Measurements from ENCODE around the gene GJD3. TPM values are rescaled to one million over a fixed set of nuclear protein-coding genes. Genes with fewer than 3 reads are reported as not detected.

Gene GJD3
- total and polyA plus RNA-seq, 5 donors = 0.27 to 1.4 (median 0.80) TPM

GRCh38 chr17:40327735-40328385 lies 36.7 kb downstream of the GJD3 start:
- Histone ChIP-seq H3K27me3 (ENCODE audit: control insufficient read depth, insufficient read depth) (no peaks in the 10 kb centered on the region), H3K4me1 (ENCODE audit: control insufficient read depth, insufficient read depth, low read length) (peaks cover 65% of the 10 kb centered on the region), H3K4me3 (ENCODE audit: low read length) (no peak overlapping the region), H3K9me3 (ENCODE audit: control insufficient read depth, low read length) (no peaks in the 10 kb centered on the region), H3K27ac (ENCODE audit: low read length) (peak overlapping the region; percentile 61)
- intact Hi-C loops (cut with DNase I) = no loop called here
- DNase-seq (peak; percentile 83 to 92 (median 89)), ATAC-seq (peak in 1 of 2 donors; percentile 6)
- 9% methylated on average over 3 of the region's 3 CpGs for WGBS

DNA sequence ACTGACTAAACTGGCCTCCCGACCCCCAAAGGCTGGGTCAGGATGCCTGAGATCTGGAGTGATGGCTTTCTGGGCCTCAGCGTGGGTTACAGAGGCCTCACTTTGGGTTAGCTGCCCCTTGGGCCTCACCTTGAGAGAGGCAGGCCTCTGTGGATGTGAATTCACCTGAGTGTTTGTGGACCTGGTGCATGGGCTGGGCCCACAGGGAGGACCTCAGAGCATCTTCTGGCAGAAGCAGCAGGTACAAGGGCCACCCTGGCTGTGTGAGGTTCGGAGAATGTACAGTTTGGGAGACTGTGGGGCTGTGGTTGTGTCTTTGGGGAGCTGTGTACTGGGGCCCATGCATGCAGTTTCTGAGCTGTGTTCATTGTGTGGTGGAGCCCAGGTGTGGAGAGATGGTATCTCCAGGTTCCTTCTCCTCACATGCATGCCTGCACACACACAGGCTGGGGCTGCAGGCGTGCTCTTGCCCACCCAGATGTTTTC lies 37.2 kb downstream of the GJD3 start:
- ATAC-seq (no peak), DNase-seq (peak in 2 of 3 donors; percentile 15 to 25)
- 72% methylated on average over 4 of the region's 4 CpGs for WGBS
- no peak overlapping the region for H3K4me3 ChIP-seq (ENCODE audit: low read length)
- intact Hi-C loops (cut with DNase I) = no loop called here
- H3K27me3 ChIP-seq (ENCODE audit: control insufficient read depth, insufficient read depth) = no peaks in the 10 kb centered on the region
- H3K4me1 ChIP-seq (ENCODE audit: control insufficient read depth, insufficient read depth, low read length) = peaks cover 64% of the 10 kb centered on the region
- peak overlapping the region; percentile 48 for H3K27ac ChIP-seq (ENCODE audit: low read length)
- H3K9me3 ChIP-seq (ENCODE audit: control insufficient read depth, low read length) = no peaks in the 10 kb centered on the region

DNA sequence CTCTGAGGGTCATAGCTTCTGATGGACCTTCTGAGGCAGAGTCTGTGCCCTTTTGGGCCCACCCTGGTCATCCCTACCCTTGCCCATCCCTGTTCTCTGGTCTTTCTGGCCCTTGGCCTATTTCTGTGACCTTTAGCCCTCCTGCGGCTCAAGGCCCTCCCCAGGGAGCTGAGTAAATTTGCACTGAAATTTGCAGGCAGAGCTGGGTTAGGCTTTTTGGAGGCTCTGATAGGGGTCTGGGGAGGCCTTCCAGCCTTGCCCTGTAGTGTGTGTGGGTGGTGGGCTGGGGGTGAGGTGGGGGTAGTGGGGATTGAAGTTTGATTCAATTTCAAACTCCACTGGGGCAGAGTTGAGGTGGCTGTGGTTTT lies 37.7 kb downstream of the GJD3 start:
- Histone ChIP-seq H3K9me3 (ENCODE audit: control insufficient read depth, low read length) (no peaks in the 10 kb centered on the region), H3K27me3 (ENCODE audit: control insufficient read depth, insufficient read depth) (no peaks in the 10 kb centered on the region), H3K4me3 (ENCODE audit: low read length) (no peak overlapping the region), H3K4me1 (ENCODE audit: control insufficient read depth, insufficient read depth, low read length) (peaks cover 63% of the 10 kb centered on the region), H3K27ac (ENCODE audit: low read length) (peak overlapping the region; percentile 48)
- DNase-seq (peak; percentile 50 to 74 (median 53)), ATAC-seq (no peak)
- WGBS = 29% methylated on average over 1 of the region's 1 CpG
- intact Hi-C loops (cut with DNase I) = no loop called here

DNA sequence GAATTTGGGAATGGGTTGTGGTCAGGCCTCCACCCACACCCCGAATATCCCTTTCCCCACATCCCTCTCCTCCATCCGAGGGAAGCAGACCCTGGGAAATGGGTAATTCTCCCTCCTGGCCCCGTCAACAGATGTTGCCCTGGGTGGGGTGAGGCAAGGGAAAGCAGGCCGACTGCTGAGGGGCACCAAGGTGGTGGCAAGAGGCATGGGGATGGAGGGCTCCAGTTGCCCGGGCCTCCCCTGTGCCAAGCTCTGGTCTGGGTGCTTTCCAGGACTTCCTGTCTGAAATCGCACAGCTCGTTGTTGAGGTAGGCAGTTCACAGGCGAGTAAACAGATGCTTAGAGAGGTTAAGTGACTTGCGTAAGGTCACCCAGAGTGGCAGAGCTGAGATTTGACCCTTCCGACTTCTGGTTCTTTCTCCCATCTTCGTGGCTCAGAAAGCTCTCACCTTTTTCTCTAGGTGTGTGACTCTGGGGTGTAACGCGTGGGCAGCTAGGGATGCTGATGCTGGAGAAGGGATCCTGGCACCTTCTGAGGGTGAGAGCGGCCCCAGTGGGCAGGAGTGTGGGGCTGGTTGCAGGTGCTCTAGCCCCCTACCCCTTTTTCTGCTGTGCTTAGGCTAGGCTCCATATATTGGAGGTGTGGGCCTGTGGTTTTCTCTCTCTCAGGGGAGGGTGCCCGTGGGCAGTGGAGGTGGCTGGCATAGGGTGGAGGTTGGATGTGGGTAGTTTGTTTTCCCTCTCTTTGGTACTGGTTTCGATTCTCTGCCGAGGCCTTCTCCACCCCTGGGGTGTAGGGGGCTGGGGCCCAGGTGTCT lies 38.3 kb downstream of the GJD3 start:
- Histone ChIP-seq H3K4me3 (ENCODE audit: low read length) (no peak overlapping the region), H3K4me1 (ENCODE audit: control insufficient read depth, insufficient read depth, low read length) (peaks cover 63% of the 10 kb centered on the region), H3K27ac (ENCODE audit: low read length) (peak overlapping the region; percentile 57), H3K27me3 (ENCODE audit: control insufficient read depth, insufficient read depth) (no peaks in the 10 kb centered on the region), H3K9me3 (ENCODE audit: control insufficient read depth, low read length) (no peaks in the 10 kb centered on the region)
- ATAC-seq (no peak), DNase-seq (peak; percentile 26 to 55 (median 53))
- intact Hi-C loops (cut with DNase I) = no loop called here
- WGBS = 52% methylated on average over 17 of the region's 17 CpGs

DNA sequence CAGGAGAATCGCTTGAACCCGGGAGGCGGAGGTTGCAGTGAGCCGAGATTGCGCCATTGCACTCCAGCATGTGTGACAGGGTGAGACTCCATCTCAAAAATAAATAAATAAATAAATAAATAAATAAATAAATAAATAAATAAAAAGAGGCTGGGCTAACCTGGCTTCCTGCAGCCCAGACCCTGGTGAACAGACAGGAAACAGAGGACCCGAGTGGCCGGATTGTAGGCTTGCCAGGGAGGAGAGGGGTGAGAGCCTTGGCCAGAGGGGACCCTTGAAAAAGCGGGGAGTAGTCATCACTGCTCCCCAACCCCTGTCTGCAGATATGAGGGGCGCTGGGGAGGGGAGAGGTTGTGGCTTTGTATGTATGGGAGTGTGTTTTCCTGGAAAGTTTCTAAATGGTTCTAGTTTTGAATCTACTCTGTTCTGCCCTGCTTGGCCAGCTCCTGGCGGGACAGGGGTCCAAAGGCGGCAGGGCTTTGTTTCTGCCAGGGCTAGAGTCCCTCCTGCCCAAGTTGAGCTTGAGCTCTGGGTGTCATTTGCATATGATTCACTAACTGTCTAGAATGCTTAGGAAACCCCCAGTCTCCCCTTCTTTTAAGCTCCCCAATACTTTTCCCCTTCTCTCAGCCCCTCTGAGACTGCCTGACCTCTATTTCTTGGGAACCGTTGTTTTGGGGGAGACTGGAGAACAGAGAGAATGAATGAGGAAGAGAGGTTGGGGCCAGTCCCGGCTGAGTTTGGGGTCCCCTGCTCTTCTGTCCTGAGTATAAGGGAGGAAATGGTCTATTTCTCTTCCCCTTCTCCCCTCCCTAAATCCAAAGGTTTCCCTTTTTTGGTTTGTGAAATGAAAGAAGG lies 39.2 kb downstream of the GJD3 start:
- Histone ChIP-seq H3K27ac (ENCODE audit: low read length) (peak overlapping the region; percentile 57), H3K27me3 (ENCODE audit: control insufficient read depth, insufficient read depth) (no peaks in the 10 kb centered on the region), H3K4me3 (ENCODE audit: low read length) (no peak overlapping the region), H3K4me1 (ENCODE audit: control insufficient read depth, insufficient read depth, low read length) (peaks cover 61% of the 10 kb centered on the region), H3K9me3 (ENCODE audit: control insufficient read depth, low read length) (no peaks in the 10 kb centered on the region)
- 70% methylated on average over 13 of the region's 13 CpGs for WGBS
- intact Hi-C loops (cut with DNase I) = no loop called here
- DNase-seq (peak; percentile 19 to 53 (median 30)), ATAC-seq (no peak)

GRCh38 chr17:40323391-40324381 lies 40.9 kb downstream of the GJD3 start:
- Histone ChIP-seq H3K4me1 (ENCODE audit: control insufficient read depth, insufficient read depth, low read length) (peaks cover 61% of the 10 kb centered on the region), H3K4me3 (ENCODE audit: low read length) (no peak overlapping the region), H3K27me3 (ENCODE audit: control insufficient read depth, insufficient read depth) (no peaks in the 10 kb centered on the region), H3K9me3 (ENCODE audit: control insufficient read depth, low read length) (no peaks in the 10 kb centered on the region), H3K27ac (ENCODE audit: low read length) (peak overlapping the region; percentile 92)
- ATAC-seq (peak; percentile 25 to 54), DNase-seq (peak; percentile 89 to 92 (median 89))
- intact Hi-C loops (cut with DNase I) = no loop called here
- WGBS = 22% methylated on average over 10 of the region's 10 CpGs

- Histone ChIP-seq H3K4me1 (ENCODE audit: control insufficient read depth, insufficient read depth, low read length) (peaks cover 56% of the 10 kb centered on the region), H3K27me3 (ENCODE audit: control insufficient read depth, insufficient read depth) (no peaks in the 10 kb centered on the region), H3K4me3 (ENCODE audit: low read length) (peak overlapping the region; percentile 26), H3K27ac (ENCODE audit: low read length) (peak overlapping the region; percentile 92), H3K9me3 (ENCODE audit: control insufficient read depth, low read length) (no peaks in the 10 kb centered on the region)
- peak; percentile 14 to 38 for ATAC-seq
- 5% methylated on average over 19 of the region's 19 CpGs for WGBS
- DNase-seq = peak; percentile 84 to 89 (median 88)
- intact Hi-C loops (cut with DNase I) = no loop called here
Observed at GRCh38 chr17:40322358-40323315, 41.9 kb downstream of the GJD3 start.

DNA sequence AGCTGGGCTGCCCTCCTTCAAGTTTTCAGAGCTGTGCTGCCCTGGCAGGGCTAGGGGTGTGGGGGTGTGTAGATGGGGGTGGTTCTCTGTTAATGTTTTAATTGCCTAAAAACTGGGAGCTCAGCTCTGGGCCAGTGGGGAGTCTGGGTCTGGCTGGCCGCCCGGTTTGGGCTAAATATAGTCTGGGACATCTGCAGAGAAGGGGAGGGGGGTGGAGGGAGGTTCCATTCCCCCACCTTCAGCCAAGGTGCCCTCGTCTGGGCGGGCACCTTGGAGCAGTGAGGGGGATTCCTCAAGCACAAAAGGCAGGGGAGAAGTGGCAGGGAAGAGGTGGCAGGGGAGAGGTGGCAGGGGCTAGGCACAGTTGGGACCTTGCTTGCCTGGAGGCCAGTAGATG lies 42.6 kb downstream of the GJD3 start:
- ATAC-seq (peak in 1 of 2 donors; percentile 2), DNase-seq (peak; percentile 71 to 88 (median 86))
- Histone ChIP-seq H3K4me1 (ENCODE audit: control insufficient read depth, insufficient read depth, low read length) (peaks cover 52% of the 10 kb centered on the region), H3K9me3 (ENCODE audit: control insufficient read depth, low read length) (no peaks in the 10 kb centered on the region), H3K4me3 (ENCODE audit: low read length) (peak overlapping the region; percentile 26), H3K27me3 (ENCODE audit: control insufficient read depth, insufficient read depth) (no peaks in the 10 kb centered on the region), H3K27ac (ENCODE audit: low read length) (peak overlapping the region; percentile 92)
- intact Hi-C loops (cut with DNase I) = no loop called here
- WGBS = under 1% methylated on average over 4 of the region's 4 CpGs

- WGBS = 25% methylated on average over 4 of the region's 4 CpGs
- intact Hi-C loops (cut with DNase I) = no loop called here
Observed at GRCh38 chr17:40321524-40321929, 43.0 kb downstream of the GJD3 start.

More at GRCh38 chr17:40321524-40321929, 43.0 kb downstream of the GJD3 start:
- DNase-seq (no peak), ATAC-seq (no peak)
- no peaks in the 10 kb centered on the region for H3K9me3 ChIP-seq (ENCODE audit: control insufficient read depth, low read length)
- no peaks in the 10 kb centered on the region for H3K27me3 ChIP-seq (ENCODE audit: control insufficient read depth, insufficient read depth)
- H3K4me3 ChIP-seq (ENCODE audit: low read length) = peak overlapping the region; percentile 7
- H3K27ac ChIP-seq (ENCODE audit: low read length) = peak overlapping the region; percentile 92
- H3K4me1 ChIP-seq (ENCODE audit: control insufficient read depth, insufficient read depth, low read length) = peaks cover 49% of the 10 kb centered on the region
